HG02610 (cell line): ENCODE measurements around the gene DDX50.
"Not testable (repeated sequence)": the region's sequence is repeated elsewhere in the genome, so short reads cannot be mapped to it uniquely, and the experiment has no call there.

ENCODE experiments used
- ATAC-seq: cut with Tn5 transposase; IDR thresholded peaks from one replicate; pipeline ENCODE4 v1.9.1; 2021; ENCODE audit warnings: mild to moderate bottlenecking, moderate library complexity; ENCODE audit not compliant: unreplicated experiment

The DDX50 gene

DNA sequence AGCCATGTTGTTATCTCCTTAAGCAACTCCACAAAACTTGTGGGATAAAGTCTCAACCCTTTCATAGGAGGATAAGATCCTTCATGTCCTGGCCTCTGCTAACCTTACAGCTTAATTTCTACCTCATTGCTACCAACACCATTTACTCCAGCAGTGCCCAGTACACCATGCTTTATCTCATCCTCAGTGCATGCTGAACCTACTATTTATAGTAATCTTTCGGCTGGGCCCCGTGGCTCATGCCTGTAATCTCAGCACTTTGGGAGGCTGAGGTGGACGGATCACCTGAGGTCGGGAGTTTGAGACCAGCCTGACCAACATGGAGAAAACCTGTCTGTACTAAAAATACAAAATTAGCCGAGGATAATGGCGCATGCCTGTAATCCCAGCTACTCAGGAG is 78.6 kb downstream of the DDX50 start:
- ATAC-seq: not testable (repeated sequence)

GRCh38 chr10:68981074-68981473 is 80.0 kb downstream of the DDX50 start:
- ATAC-seq: no peak

- no peak for ATAC-seq
Observed at GRCh38 chr10:68982389-68982788, 81.3 kb downstream of the DDX50 start.

GRCh38 chr10:68987611-68988010 is 86.5 kb downstream of the DDX50 start:
- no peak for ATAC-seq

DNA sequence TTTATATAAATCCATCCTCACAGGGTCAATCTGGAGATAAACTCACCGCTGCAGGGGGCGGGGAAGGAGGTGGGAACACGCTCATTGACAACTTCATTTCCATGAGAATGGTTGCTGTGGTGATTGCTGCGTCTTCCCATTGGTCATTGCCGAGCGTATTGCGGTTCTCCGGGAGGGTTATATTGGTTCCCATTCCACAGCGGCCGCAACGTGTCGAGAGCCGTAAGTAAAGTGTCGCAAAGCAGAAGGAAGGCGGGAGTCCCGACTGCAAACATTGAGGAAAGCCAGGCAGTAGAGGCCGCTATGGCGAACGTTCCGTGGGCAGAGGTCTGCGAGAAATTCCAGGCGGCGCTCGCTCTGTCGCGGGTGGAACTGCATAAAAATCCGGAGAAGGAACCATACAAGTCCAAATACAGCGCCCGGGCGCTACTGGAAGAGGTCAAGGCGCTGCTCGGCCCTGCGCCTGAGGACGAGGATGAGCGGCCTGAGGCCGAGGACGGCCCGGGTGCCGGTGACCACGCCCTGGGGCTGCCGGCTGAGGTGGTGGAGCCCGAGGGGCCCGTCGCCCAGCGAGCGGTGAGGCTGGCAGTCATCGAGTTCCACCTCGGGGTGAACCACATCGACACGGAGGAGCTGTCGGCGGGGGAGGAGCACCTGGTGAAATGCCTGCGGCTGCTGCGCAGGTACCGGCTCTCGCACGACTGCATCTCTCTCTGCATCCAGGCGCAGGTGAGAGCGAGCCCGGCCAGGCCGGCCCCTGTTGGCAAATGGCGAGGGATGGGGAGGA is 87.6 kb downstream of the DDX50 start, which contains the start of gene KIFBP:
TSS of gene KIFBP (plus strand) at position 274 of the 787 bp plus-strand sequence. CDS start at position 304, 30 bp downstream.
- ATAC-seq: peak; percentile 63

- no peak for ATAC-seq
Observed at GRCh38 chr10:68989317-68989990, 88.3 kb downstream of the DDX50 start.

GRCh38 chr10:68992636-68993440 is 91.7 kb downstream of the DDX50 start:
- no peak for ATAC-seq
